ENCODE data around the gene PLBD2. TPM values are rescaled to one million over a fixed set of nuclear protein-coding genes. Genes with fewer than 3 reads are reported as not detected.

The PLBD2 gene
- total RNA-seq, 1 experiment from 2014 or later, result 31.4 TPM

- Mint-ChIP-seq H3K4me1 (peaks cover 3 to 6% of the 10 kb centered on the region in 2 experiments; a peak in 2 of 4 replicates), H3K9me3 (no peaks in the 10 kb centered on the region), H3K27ac (no peak overlapping the region), H3K4me3 (no peak overlapping the region), H3K27me3 (ENCODE audit: low read depth) (peaks cover 6% of the 10 kb centered on the region), H3K36me3 (ENCODE audit: insufficient read depth in 1 of 3, low read depth in 3 of 3) (no peaks in the 10 kb centered on the region)
- Histone ChIP-seq H3K27me3 (ENCODE audit: insufficient read depth, low read length) (no peaks in the 10 kb centered on the region), H3K79me2 (ENCODE audit: insufficient read depth, low read length) (no peaks in the 10 kb centered on the region), H2BK5ac (ENCODE audit: insufficient read length, low read length) (no peak overlapping the region), H4K5ac (ENCODE audit: insufficient read length, low read depth, low read length) (no peak overlapping the region), H3T11ph (ENCODE audit: low read length) (no peak overlapping the region), H3K56ac (ENCODE audit: insufficient read length, low read depth, low read length) (no peak overlapping the region), H3K79me1 (ENCODE audit: insufficient read depth, low read depth, low read length, poor library complexity, severe bottlenecking) (no peaks in the 10 kb centered on the region), H3K23me2 (ENCODE audit: insufficient read length, low read depth, low read length, poor library complexity, severe bottlenecking) (no peaks in the 10 kb centered on the region), H3K27ac (ENCODE audit: insufficient read length, low read depth, low read length) (no peak overlapping the region), H2AK5ac (ENCODE audit: insufficient read length, low read length) (no peak overlapping the region), H4K20me1 (ENCODE audit: control insufficient read depth, insufficient read depth, insufficient read length) (no peaks in the 10 kb centered on the region), H2BK20ac (ENCODE audit: low read depth, low read length, poor library complexity, severe bottlenecking) (no peak overlapping the region), H3K4me2 (ENCODE audit: insufficient read depth, insufficient read length, low read length) (no peak overlapping the region), H2BK15ac (ENCODE audit: low read depth, low read length) (no peak overlapping the region), H2BK12ac (ENCODE audit: insufficient read length, low read depth, low read length) (no peak overlapping the region), H4K91ac (ENCODE audit: insufficient read length, low read depth, low read length) (no peak overlapping the region), H3K9ac (ENCODE audit: extremely low read depth, insufficient read length, low read length) (no peak overlapping the region), H3K23ac (ENCODE audit: insufficient read length, low read depth, low read length) (no peak overlapping the region), H4K8ac (replicated peaks; ENCODE audit: insufficient read length, low read depth, low read length) (no peak overlapping the region), H3K14ac (ENCODE audit: insufficient read depth, low read length) (no peak overlapping the region), H2AFZ (ENCODE audit: low read length) (no peak overlapping the region), H3K4ac (ENCODE audit: low read depth, low read length) (no peak overlapping the region), H2BK120ac (ENCODE audit: low read depth, low read length, poor library complexity, severe bottlenecking) (no peak overlapping the region), H3K9me3 (ENCODE audit: control insufficient read depth, low read depth, low read length) (no peaks in the 10 kb centered on the region), H3K18ac (ENCODE audit: insufficient read length, low read depth, low read length) (no peak overlapping the region), H3K4me1 (ENCODE audit: insufficient read depth, low read length) (no peaks in the 10 kb centered on the region)
- WGBS (ENCODE audit: extremely low coverage, insufficient read length, low lambda C conversion rate), result 100% methylated on average over 2 of the region's 4 CpGs
- no peak for TF ChIP-seq CTCF (conservative IDR thresholded peaks at IDR 0.05)
- no peak for DNase-seq
Observed at GRCh38 chr12:113438523-113439300, 80.3 kb downstream of the PLBD2 start.
